ENCODE results near the gene CLCN5. TPM values are rescaled to one million over a fixed set of nuclear protein-coding genes. Genes with fewer than 3 reads are reported as not detected.

The CLCN5 gene
- total and polyA plus RNA-seq, 2 donors = 1.6 to 2.6 TPM

GRCh38 chrX:50049228-50049627 is 126.8 kb downstream of the CLCN5 start:
- H3K27me3 ChIP-seq (ENCODE audit: control insufficient read depth in 2 of 2, insufficient read depth in 1 of 2, low read length in 1 of 2) = no peaks in the 10 kb centered on the region
- WGBS = 95% methylated on average over 1 of the region's 1 CpG

GRCh38 chrX:50054147-50054546 is 131.8 kb downstream of the CLCN5 start:
- no peak overlapping the region for H3K4me3 ChIP-seq (ENCODE audit: low read length in 2 of 2)
- H3K9me3 ChIP-seq (ENCODE audit: control insufficient read depth in 2 of 2, insufficient read depth in 1 of 2, low read length in 1 of 2) = no peaks in the 10 kb centered on the region
- H3K27me3 ChIP-seq (ENCODE audit: control insufficient read depth in 2 of 2, insufficient read depth in 1 of 2, low read length in 1 of 2) = no peaks in the 10 kb centered on the region
- H3K4me1 ChIP-seq (ENCODE audit: control insufficient read depth in 2 of 2, insufficient read depth in 2 of 2, low read length in 2 of 2) = no peaks in the 10 kb centered on the region
- 100% methylated on average over 1 of the region's 1 CpG for WGBS
- no peak overlapping the region for H3K27ac ChIP-seq (ENCODE audit: low read depth in 1 of 2, low read length in 1 of 2)
- no peak for DNase-seq (ENCODE audit: low read depth in 6 of 9, low spot score in 9 of 9)
- no peaks in the 10 kb centered on the region for H3K36me3 ChIP-seq (ENCODE audit: control insufficient read depth in 2 of 2, insufficient read depth in 2 of 2, low read length in 1 of 2)

More at GRCh38 chrX:50049228-50049627, 126.8 kb downstream of the CLCN5 start:
- H3K27ac ChIP-seq (ENCODE audit: low read depth in 1 of 2, low read length in 1 of 2) = no peak overlapping the region
- H3K4me3 ChIP-seq (ENCODE audit: low read length in 2 of 2) = no peak overlapping the region
- no peaks in the 10 kb centered on the region for H3K9me3 ChIP-seq (ENCODE audit: control insufficient read depth in 2 of 2, insufficient read depth in 1 of 2, low read length in 1 of 2)
- H3K36me3 ChIP-seq (ENCODE audit: control insufficient read depth in 2 of 2, insufficient read depth in 2 of 2, low read length in 1 of 2) = no peaks in the 10 kb centered on the region
- no peak for DNase-seq (ENCODE audit: low read depth in 6 of 9, low spot score in 9 of 9)
- no peaks in the 10 kb centered on the region for H3K4me1 ChIP-seq (ENCODE audit: control insufficient read depth in 2 of 2, insufficient read depth in 2 of 2, low read length in 2 of 2)

- no peaks in the 10 kb centered on the region for H3K4me1 ChIP-seq (ENCODE audit: control insufficient read depth in 2 of 2, insufficient read depth in 2 of 2, low read length in 2 of 2)
- H3K27me3 ChIP-seq (ENCODE audit: control insufficient read depth in 2 of 2, insufficient read depth in 1 of 2, low read length in 1 of 2) = no peaks in the 10 kb centered on the region
- H3K36me3 ChIP-seq (ENCODE audit: control insufficient read depth in 2 of 2, insufficient read depth in 2 of 2, low read length in 1 of 2) = no peaks in the 10 kb centered on the region
- no peak overlapping the region for H3K4me3 ChIP-seq (ENCODE audit: low read length in 2 of 2)
- 95% methylated on average over 4 of the region's 4 CpGs for WGBS
- H3K9me3 ChIP-seq (ENCODE audit: control insufficient read depth in 2 of 2, insufficient read depth in 1 of 2, low read length in 1 of 2) = no peaks in the 10 kb centered on the region
- no peak overlapping the region for H3K27ac ChIP-seq (ENCODE audit: low read depth in 1 of 2, low read length in 1 of 2)
- DNase-seq (ENCODE audit: low read depth in 6 of 9, low spot score in 9 of 9) = no peak
These were observed 144.0 kb downstream of the CLCN5 start for GRCh38 chrX:50066318-50066937.

- Histone ChIP-seq H3K27me3 (ENCODE audit: control insufficient read depth in 2 of 2, insufficient read depth in 1 of 2, low read length in 1 of 2) (no peaks in the 10 kb centered on the region), H3K36me3 (ENCODE audit: control insufficient read depth in 2 of 2, insufficient read depth in 2 of 2, low read length in 1 of 2) (no peaks in the 10 kb centered on the region), H3K27ac (ENCODE audit: low read depth in 1 of 2, low read length in 1 of 2) (no peak overlapping the region), H3K4me3 (ENCODE audit: low read length in 2 of 2) (no peak overlapping the region), H3K4me1 (ENCODE audit: control insufficient read depth in 2 of 2, insufficient read depth in 2 of 2, low read length in 2 of 2) (no peaks in the 10 kb centered on the region), H3K9me3 (ENCODE audit: control insufficient read depth in 2 of 2, insufficient read depth in 1 of 2, low read length in 1 of 2) (no peaks in the 10 kb centered on the region)
- DNase-seq (ENCODE audit: low read depth in 6 of 9, low spot score in 9 of 9) = no peak
- WGBS = 75% methylated on average over 9 of the region's 9 CpGs
These were observed 145.3 kb downstream of the CLCN5 start for GRCh38 chrX:50067435-50068284.

GRCh38 chrX:50068285-50068563 is 145.8 kb downstream of the CLCN5 start:
- Histone ChIP-seq H3K27ac (ENCODE audit: low read depth in 1 of 2, low read length in 1 of 2) (no peak overlapping the region), H3K4me1 (ENCODE audit: control insufficient read depth in 2 of 2, insufficient read depth in 2 of 2, low read length in 2 of 2) (no peaks in the 10 kb centered on the region), H3K36me3 (ENCODE audit: control insufficient read depth in 2 of 2, insufficient read depth in 2 of 2, low read length in 1 of 2) (no peaks in the 10 kb centered on the region), H3K27me3 (ENCODE audit: control insufficient read depth in 2 of 2, insufficient read depth in 1 of 2, low read length in 1 of 2) (no peaks in the 10 kb centered on the region), H3K9me3 (ENCODE audit: control insufficient read depth in 2 of 2, insufficient read depth in 1 of 2, low read length in 1 of 2) (no peaks in the 10 kb centered on the region), H3K4me3 (ENCODE audit: low read length in 2 of 2) (no peak overlapping the region)
- no peak for DNase-seq (ENCODE audit: low read depth in 6 of 9, low spot score in 9 of 9)
- 97% methylated on average over 2 of the region's 2 CpGs for WGBS

GRCh38 chrX:50068893-50069292 is 146.5 kb downstream of the CLCN5 start:
- 97% methylated on average over 2 of the region's 2 CpGs for WGBS
- no peak for DNase-seq (ENCODE audit: low read depth in 6 of 9, low spot score in 9 of 9)
- Histone ChIP-seq H3K27me3 (ENCODE audit: control insufficient read depth in 2 of 2, insufficient read depth in 1 of 2, low read length in 1 of 2) (no peaks in the 10 kb centered on the region), H3K4me3 (ENCODE audit: low read length in 2 of 2) (no peak overlapping the region), H3K4me1 (ENCODE audit: control insufficient read depth in 2 of 2, insufficient read depth in 2 of 2, low read length in 2 of 2) (no peaks in the 10 kb centered on the region), H3K27ac (ENCODE audit: low read depth in 1 of 2, low read length in 1 of 2) (no peak overlapping the region), H3K36me3 (ENCODE audit: control insufficient read depth in 2 of 2, insufficient read depth in 2 of 2, low read length in 1 of 2) (no peaks in the 10 kb centered on the region), H3K9me3 (ENCODE audit: control insufficient read depth in 2 of 2, insufficient read depth in 1 of 2, low read length in 1 of 2) (no peaks in the 10 kb centered on the region)

GRCh38 chrX:50071494-50071893 is 149.1 kb downstream of the CLCN5 start:
- Histone ChIP-seq H3K36me3 (ENCODE audit: control insufficient read depth in 2 of 2, insufficient read depth in 2 of 2, low read length in 1 of 2) (no peaks in the 10 kb centered on the region), H3K9me3 (ENCODE audit: control insufficient read depth in 2 of 2, insufficient read depth in 1 of 2, low read length in 1 of 2) (no peaks in the 10 kb centered on the region), H3K4me3 (ENCODE audit: low read length in 2 of 2) (no peak overlapping the region), H3K4me1 (ENCODE audit: control insufficient read depth in 2 of 2, insufficient read depth in 2 of 2, low read length in 2 of 2) (no peaks in the 10 kb centered on the region), H3K27ac (ENCODE audit: low read depth in 1 of 2, low read length in 1 of 2) (no peak overlapping the region), H3K27me3 (ENCODE audit: control insufficient read depth in 2 of 2, insufficient read depth in 1 of 2, low read length in 1 of 2) (no peaks in the 10 kb centered on the region)
- 96% methylated on average over 1 of the region's 1 CpG for WGBS
- DNase-seq (ENCODE audit: low read depth in 6 of 9, low spot score in 9 of 9) = no peak

GRCh38 chrX:50072110-50072509 is 149.7 kb downstream of the CLCN5 start:
- no peak for DNase-seq (ENCODE audit: low read depth in 6 of 9, low spot score in 9 of 9)
- no peaks in the 10 kb centered on the region for H3K27me3 ChIP-seq (ENCODE audit: control insufficient read depth in 2 of 2, insufficient read depth in 1 of 2, low read length in 1 of 2)
- H3K27ac ChIP-seq (ENCODE audit: low read depth in 1 of 2, low read length in 1 of 2) = no peak overlapping the region
- WGBS = 39% methylated on average over 1 of the region's 1 CpG
- no peaks in the 10 kb centered on the region for H3K9me3 ChIP-seq (ENCODE audit: control insufficient read depth in 2 of 2, insufficient read depth in 1 of 2, low read length in 1 of 2)
- H3K4me1 ChIP-seq (ENCODE audit: control insufficient read depth in 2 of 2, insufficient read depth in 2 of 2, low read length in 2 of 2) = no peaks in the 10 kb centered on the region
- H3K36me3 ChIP-seq (ENCODE audit: control insufficient read depth in 2 of 2, insufficient read depth in 2 of 2, low read length in 1 of 2) = no peaks in the 10 kb centered on the region
- H3K4me3 ChIP-seq (ENCODE audit: low read length in 2 of 2) = no peak overlapping the region

GRCh38 chrX:50073601-50074000 is 151.2 kb downstream of the CLCN5 start:
- Histone ChIP-seq H3K36me3 (ENCODE audit: control insufficient read depth in 2 of 2, insufficient read depth in 2 of 2, low read length in 1 of 2) (no peaks in the 10 kb centered on the region), H3K4me3 (ENCODE audit: low read length in 2 of 2) (no peak overlapping the region), H3K9me3 (ENCODE audit: control insufficient read depth in 2 of 2, insufficient read depth in 1 of 2, low read length in 1 of 2) (no peaks in the 10 kb centered on the region), H3K27me3 (ENCODE audit: control insufficient read depth in 2 of 2, insufficient read depth in 1 of 2, low read length in 1 of 2) (no peaks in the 10 kb centered on the region), H3K27ac (ENCODE audit: low read depth in 1 of 2, low read length in 1 of 2) (no peak overlapping the region), H3K4me1 (ENCODE audit: control insufficient read depth in 2 of 2, insufficient read depth in 2 of 2, low read length in 2 of 2) (no peaks in the 10 kb centered on the region)
- 100% methylated on average over 2 of the region's 2 CpGs for WGBS
- DNase-seq (ENCODE audit: low read depth in 6 of 9, low spot score in 9 of 9) = no peak
